HepG2 (cell line): ENCODE measurements around the gene WDR43.
A peak's percentile ranks its signal among the peaks of the same experiment; 100 is the strongest.

Source experiments
- ADNP ChIP-seq: sonication (generic); formaldehyde crosslinking; IDR thresholded peaks from 2 replicates; pipeline ENCODE4 v1.4.0; 2020; ENCODE audit warnings: missing genetic modification reagents
- EP300 ChIP-seq, 3 experiments: sonication (generic) in 1 of 3; formaldehyde crosslinking in 1 of 3; IDR thresholded peaks; 2 replicates each; pipeline versions ENCODE4 v1.5.1 to v1.6.1; 2011 to 2020; ENCODE audit warnings: low read depth in 2 of 3, low read length in 2 of 3, borderline replicate concordance in 1 of 3, improper control_type of control experiment in 1 of 3, mild to moderate bottlenecking in 1 of 3, missing genetic modification reagents in 1 of 3, moderate library complexity in 1 of 3
- PRDM10 ChIP-seq: sonication (generic); formaldehyde crosslinking; IDR thresholded peaks from 2 replicates; pipeline ENCODE4 v1.4.0; 2020; ENCODE audit warnings: low read depth, missing genetic modification reagents
- SMC3 ChIP-seq: IDR thresholded peaks from 2 replicates; pipeline ENCODE4 v1.6.1; 2011; ENCODE audit warnings: low read length, improper control_type of control experiment
- TCF12 ChIP-seq, 2 experiments: fragments of 450-650 bp in 1 of 2; sonication (generic) in 1 of 2; formaldehyde crosslinking in 1 of 2; IDR thresholded peaks; 2 replicates each; pipeline versions ENCODE4 v1.6.1 to v1.8.0; 2017 to 2022; ENCODE audit warnings: antibody characterized with exemption in 1 of 2, mild to moderate bottlenecking in 1 of 2, missing genetic modification reagents in 1 of 2, moderate library complexity in 1 of 2

- TF ChIP-seq TCF12 (IDR thresholded peaks at IDR 0.05) (no peak), TCF12 (CRISPR knock-in tag; IDR thresholded peaks at IDR 0.05) (no peak), EP300 (IDR thresholded peaks at IDR 0.05; ENCODE audit: low read depth in 2 of 2, low read length in 2 of 2) (peak in 1 of 2 experiments; percentile 10; a peak in 1 of 4 replicates), EP300 (CRISPR knock-in tag; IDR thresholded peaks at IDR 0.05; ENCODE audit: borderline replicate concordance) (peak; percentile 15), PRDM10 (no peak), SMC3 (no peak), ADNP (CRISPR knock-in tag) (no peak)
These were observed at the start of gene WDR43 for GRCh38 chr2:28894470-28895188.
